Measurements from ENCODE around the gene FCN1.

FCN1 gene

GRCh38 chr9:134950386-134951210, 32.9 kb upstream of the FCN1 start:
- DNase-seq, result no peak

DNA sequence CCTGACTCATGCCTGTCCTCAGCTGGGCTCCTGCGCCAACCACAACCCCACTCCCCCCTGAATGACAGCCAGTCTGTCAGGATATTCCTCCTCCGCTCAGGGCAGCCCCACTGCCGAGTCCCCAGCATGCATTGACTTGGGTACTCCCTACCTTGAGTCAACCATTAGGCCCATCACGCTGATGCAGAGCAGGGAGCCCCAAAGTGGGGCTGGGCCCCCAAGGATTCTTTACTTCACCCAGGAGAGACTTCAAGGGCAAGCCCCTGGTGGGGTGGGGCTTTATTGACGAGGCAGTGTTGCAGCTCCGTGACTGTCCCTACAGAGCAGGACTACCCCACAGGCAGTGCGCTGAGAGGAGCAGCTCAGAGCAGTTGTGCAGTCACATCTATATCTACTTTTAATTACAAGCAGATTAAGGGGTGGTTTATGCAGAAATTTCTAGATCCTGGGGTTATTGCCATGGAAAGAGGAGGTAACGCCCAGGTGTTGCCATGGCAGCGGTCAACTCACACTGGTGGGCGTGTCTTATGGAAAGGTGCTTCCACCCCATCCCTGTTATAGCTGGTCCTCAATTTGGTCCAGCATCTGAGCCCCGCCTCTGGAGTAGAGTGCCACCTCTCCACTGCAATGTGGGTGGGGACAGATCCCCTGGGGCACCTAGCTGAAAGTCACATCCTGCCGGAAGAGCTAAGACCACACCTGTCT, 32.1 kb upstream of the FCN1 start:
- no peak for DNase-seq

DNA sequence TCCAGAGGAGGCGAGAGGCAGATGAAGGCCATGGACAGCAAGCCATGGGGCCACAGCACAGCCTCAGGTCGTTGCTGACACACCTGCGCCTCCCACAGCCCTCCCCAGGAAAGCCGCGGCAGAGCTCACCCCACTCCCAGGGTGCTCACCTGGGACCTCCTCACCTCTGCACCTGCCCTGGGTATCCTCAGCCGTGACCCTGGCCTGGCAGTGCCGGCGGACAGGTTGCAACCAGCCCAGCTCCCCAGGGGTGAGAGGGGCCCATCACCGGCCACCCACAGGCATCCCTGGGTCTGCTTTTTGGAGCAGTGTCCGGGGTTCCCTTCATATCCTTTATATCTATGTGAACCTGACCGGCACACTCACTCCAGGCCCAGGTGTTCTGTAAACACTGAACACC, 30.4 kb upstream of the FCN1 start:
- DNase-seq, result no peak

DNA sequence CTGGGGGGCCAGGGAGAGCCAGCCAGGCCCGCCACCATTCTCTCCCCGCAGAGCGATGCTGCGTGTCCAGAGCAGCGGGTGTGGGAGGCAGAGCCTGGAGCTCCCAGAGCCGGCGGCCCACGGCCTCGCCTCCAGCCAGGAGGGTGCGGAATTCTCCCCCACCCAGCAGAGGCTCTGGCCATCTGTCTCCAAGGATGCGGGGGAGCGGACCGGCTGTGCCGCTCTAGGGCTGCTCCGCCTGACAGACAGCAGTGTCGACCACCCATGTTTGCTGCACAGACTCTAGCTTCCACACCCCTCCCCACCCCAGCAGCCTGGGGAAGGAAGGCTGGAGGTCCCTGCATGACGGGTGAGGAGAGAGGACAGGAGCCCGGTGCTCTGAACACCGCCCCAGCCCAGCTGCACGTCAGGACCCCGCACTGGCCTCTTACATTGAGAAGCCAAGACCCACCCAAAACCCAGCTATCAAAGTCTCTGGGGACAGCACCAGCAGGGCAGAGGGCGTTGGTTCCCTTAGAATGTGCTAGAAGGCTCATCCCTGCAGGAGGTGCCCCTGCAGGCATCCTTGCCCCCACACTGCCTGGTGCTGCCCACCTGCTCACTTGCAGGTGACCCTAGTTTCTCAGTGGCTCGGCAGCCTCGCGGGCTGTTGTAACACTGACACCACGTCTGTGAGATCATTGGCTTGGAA, 29.7 kb upstream of the FCN1 start:
- no peak for DNase-seq

- no peak for DNase-seq
Observed at GRCh38 chr9:134946663-134947062, 29.0 kb upstream of the FCN1 start.

- DNase-seq, result no peak
Observed at GRCh38 chr9:134945509-134946275, 28.0 kb upstream of the FCN1 start.

DNA sequence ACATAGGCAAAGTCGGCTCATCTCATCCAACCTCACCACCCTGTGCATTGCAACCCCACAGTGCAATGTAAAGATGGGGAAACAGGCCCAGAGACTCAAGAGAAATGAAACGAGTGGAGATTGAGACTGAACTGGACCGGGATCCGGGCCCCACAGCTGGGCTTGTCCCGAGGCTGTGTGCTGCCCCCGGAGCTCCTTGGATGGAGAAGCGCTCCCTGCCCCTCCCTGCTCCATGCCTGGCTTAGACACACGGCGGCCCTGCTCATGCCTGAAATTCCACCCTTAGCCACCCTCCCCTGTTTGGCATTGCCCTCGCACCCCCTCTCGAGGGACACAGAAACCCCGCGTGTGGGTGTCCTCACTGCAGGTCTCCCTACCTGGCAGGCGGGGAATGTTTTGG, 27.2 kb upstream of the FCN1 start:
- no peak for DNase-seq

DNA sequence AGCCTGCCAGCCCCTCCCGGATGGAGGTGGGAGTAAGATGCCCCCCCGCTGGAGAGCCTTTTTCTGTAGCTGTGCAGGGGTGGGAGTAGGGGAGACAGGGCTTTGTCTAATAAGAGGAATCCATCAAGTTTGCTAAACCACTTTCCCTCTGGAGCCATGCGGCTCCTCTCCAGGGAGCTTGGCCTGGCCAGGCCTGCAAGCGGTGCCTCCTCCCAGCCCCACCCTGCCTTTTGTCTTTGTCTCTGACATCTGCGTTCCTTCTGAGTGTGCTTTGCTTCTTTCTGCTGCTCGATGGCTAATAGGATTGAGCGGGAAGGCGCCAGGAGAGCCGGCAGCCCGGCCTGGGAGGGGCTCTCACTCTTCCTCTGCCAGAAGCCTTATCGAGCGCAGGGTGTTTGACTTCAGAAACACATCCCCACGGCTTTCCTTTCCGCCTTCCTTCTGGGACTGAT, 26.7 kb upstream of the FCN1 start:
- no peak for DNase-seq

- DNase-seq, result no peak
Observed at GRCh38 chr9:134943836-134944235, 26.1 kb upstream of the FCN1 start.

GRCh38 chr9:134943411-134943810, 25.7 kb upstream of the FCN1 start:
- DNase-seq, result no peak

GRCh38 chr9:134942788-134943184, 25.1 kb upstream of the FCN1 start:
- no peak for DNase-seq

GRCh38 chr9:134942011-134942787, 24.5 kb upstream of the FCN1 start:
- no peak for DNase-seq

GRCh38 chr9:134940236-134941208, 22.8 kb upstream of the FCN1 start:
- no peak for DNase-seq

GRCh38 chr9:134939836-134940235, 22.1 kb upstream of the FCN1 start:
- DNase-seq, result no peak

DNA sequence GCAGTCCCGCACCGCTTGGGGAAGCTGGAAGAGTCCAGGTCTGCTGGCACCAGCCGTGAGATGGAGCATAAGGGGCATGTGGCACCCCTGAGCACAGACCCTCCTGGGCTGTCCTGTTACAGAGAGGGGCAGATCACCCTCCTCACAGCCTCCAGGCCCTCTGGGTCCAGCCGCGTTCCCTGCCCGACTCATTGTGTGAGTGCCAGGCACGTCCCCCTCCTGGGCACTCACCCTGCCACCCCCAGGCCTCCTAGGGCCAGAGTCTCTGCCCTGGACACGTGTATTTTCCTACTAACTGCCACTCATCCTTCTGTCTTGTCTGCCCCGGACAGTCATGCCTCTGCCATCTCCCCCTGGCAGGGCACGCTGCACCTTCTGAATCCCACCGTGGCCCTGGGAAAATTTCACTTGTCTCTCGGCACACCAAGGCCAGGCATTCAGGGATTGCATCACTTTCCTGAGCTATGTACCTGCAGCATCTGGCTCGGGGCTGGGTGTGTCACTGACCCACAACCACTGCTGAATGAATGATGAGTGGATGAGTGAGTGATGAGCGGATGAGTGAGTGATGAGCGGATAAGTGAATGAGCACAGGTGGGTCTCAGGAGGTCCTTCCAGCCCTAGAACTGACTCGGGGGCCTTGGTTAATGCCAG, 21.5 kb upstream of the FCN1 start:
- DNase-seq, result no peak

DNA sequence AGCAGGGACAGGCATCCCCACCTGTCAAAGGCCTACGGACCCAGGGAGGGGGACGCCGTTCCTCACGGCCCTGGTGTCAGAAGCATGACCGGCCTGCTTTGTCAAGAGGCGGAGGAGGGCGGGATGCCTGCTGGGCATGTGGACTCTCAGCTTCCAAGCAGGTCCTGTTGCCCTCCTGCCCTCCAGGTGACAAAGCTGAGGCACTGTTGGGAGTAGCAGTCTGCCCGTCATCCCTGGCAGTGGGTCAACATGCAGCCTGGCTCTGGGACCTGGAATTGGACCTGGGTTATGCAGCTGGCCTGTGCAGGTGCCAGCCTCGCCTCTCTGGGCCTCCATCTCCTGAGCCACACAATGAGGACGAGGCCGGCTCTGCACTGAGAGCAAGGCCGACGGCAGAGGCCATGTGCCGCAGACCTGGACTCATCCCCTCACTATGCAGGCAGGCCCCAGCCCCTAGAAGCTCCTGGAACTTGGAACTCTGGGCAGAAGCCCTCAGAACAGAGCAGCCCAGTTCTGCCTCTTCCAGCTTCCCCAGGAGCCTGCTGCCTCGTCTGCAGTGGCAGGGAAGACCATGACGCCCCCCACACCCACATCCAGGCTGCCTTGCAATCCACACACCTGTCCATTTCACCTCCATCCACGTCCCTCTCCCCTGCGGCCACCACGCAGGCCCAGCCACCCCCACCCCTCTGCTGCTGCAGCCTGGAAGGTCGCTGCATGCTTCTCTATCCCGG, 20.8 kb upstream of the FCN1 start:
- DNase-seq, result no peak

- no peak for DNase-seq
Observed at GRCh38 chr9:134937566-134938345, 20.0 kb upstream of the FCN1 start.

- no peak for DNase-seq
Observed at GRCh38 chr9:134937164-134937555, 19.4 kb upstream of the FCN1 start.
